DOHH2 (cell line): ENCODE data around the gene SLFN5.

Source experiments
- H3F3A ChIP-seq: fragments of 200-600 bp; sonication (generic), shearing (Covaris generic); 2 replicates; pipeline ENCODE4 v1.6.0; 2016; ENCODE audit warnings: antibody characterized with exemption, mild to moderate bottlenecking; ENCODE audit not compliant: control insufficient read depth, insufficient read depth
- H3K27ac ChIP-seq: fragments of 200-600 bp; sonication (generic); 2 replicates; pipeline ENCODE4 v1.5.1; 2014; ENCODE audit warnings: low read depth, mild to moderate bottlenecking, low read length, moderate library complexity
- H3K27me3 ChIP-seq: fragments of 200-600 bp; sonication (generic); 2 replicates; pipeline ENCODE4 v1.6.1; 2014; ENCODE audit warnings: mild to moderate bottlenecking, low read length, mixed read lengths; ENCODE audit not compliant: control insufficient read depth
- H3K36me3 ChIP-seq: fragments of 200-600 bp; sonication (generic); 2 replicates; pipeline ENCODE4 v1.6.1; 2014; ENCODE audit warnings: mild to moderate bottlenecking, low read length, moderate library complexity, mixed read lengths; ENCODE audit not compliant: control insufficient read depth
- H3K4me1 ChIP-seq: fragments of 200-600 bp; sonication (generic); 2 replicates; pipeline ENCODE4 v1.6.1; 2014; ENCODE audit warnings: mild to moderate bottlenecking, low read length, mixed read lengths; ENCODE audit not compliant: control insufficient read depth
- H3K4me2 ChIP-seq: fragments of 200-600 bp; sonication (generic); 2 replicates; pipeline ENCODE4 v1.6.0; 2014; ENCODE audit warnings: mild to moderate bottlenecking, low read length, moderate library complexity
- H3K4me3 ChIP-seq: fragments of 200-600 bp; sonication (generic); 2 replicates; pipeline ENCODE4 v1.5.1; 2014; ENCODE audit warnings: mild to moderate bottlenecking, low read length, mixed read lengths
- H3K79me2 ChIP-seq: fragments of 200-600 bp; sonication (generic); 2 replicates; pipeline ENCODE4 v1.6.1; 2014; ENCODE audit warnings: mild to moderate bottlenecking, low read length, mixed read lengths; ENCODE audit not compliant: control insufficient read depth
- H3K9me2 ChIP-seq: fragments of 200-600 bp; sonication (generic); replicated peaks from 2 replicates; pipeline ENCODE4 v1.6.1; 2014; ENCODE audit warnings: mild to moderate bottlenecking, low read length, mixed read lengths; ENCODE audit not compliant: control insufficient read depth
- H3K9me3 ChIP-seq: fragments of 200-600 bp; sonication (generic); 2 replicates; pipeline ENCODE4 v1.6.1; 2014; ENCODE audit warnings: antibody characterized with exemption, low read length, mixed read lengths; ENCODE audit not compliant: control insufficient read depth, insufficient read depth
- H4K20me1 ChIP-seq: fragments of 200-600 bp; sonication (generic); 2 replicates; pipeline ENCODE4 v1.6.0; 2014; ENCODE audit warnings: low read depth, mild to moderate bottlenecking, antibody characterized with exemption, low read length, moderate library complexity; ENCODE audit not compliant: control insufficient read depth, insufficient read depth
- EZH2phosphoT487 ChIP-seq: fragments of 200-600 bp; sonication (generic); IDR thresholded peaks from 2 replicates; pipeline ENCODE4 v1.6.1; 2017; ENCODE audit warnings: borderline replicate concordance, mild to moderate bottlenecking, antibody characterized with exemption, low read length, moderate library complexity, mixed read lengths
- TF ChIP-seq, protein P1 (sequence below): fragments of 200-600 bp; sonication (generic); IDR thresholded peaks from one replicate; pipeline ENCODE4 v1.5.1; 2014; ENCODE audit warnings: antibody characterized with exemption, mild to moderate bottlenecking, low read depth, low read length; ENCODE audit not compliant: poor library complexity, severe bottlenecking

The SLFN5 gene

GRCh38 chr17:35293151-35293847, 50.4 kb downstream of the SLFN5 start:
- no peaks in the 10 kb centered on the region for H3F3A ChIP-seq
- no peaks in the 10 kb centered on the region for H3K27me3 ChIP-seq
- peaks cover 4% of the 10 kb centered on the region; the same call in 1 of the 2 replicates for H3K9me3 ChIP-seq
- H3K4me1 ChIP-seq, result no peaks in the 10 kb centered on the region
- no peaks in the 10 kb centered on the region for H3K36me3 ChIP-seq
- no peak overlapping the region for H3K4me2 ChIP-seq
- TF ChIP-seq, protein P1, sequence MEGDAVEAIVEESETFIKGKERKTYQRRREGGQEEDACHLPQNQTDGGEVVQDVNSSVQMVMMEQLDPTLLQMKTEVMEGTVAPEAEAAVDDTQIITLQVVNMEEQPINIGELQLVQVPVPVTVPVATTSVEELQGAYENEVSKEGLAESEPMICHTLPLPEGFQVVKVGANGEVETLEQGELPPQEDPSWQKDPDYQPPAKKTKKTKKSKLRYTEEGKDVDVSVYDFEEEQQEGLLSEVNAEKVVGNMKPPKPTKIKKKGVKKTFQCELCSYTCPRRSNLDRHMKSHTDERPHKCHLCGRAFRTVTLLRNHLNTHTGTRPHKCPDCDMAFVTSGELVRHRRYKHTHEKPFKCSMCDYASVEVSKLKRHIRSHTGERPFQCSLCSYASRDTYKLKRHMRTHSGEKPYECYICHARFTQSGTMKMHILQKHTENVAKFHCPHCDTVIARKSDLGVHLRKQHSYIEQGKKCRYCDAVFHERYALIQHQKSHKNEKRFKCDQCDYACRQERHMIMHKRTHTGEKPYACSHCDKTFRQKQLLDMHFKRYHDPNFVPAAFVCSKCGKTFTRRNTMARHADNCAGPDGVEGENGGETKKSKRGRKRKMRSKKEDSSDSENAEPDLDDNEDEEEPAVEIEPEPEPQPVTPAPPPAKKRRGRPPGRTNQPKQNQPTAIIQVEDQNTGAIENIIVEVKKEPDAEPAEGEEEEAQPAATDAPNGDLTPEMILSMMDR, result no peak
- TF ChIP-seq EZH2phosphoT487, result no peak
- no peaks in the 10 kb centered on the region for H3K9me2 ChIP-seq
- H3K27ac ChIP-seq, result no peak overlapping the region
- no peak overlapping the region for H3K4me3 ChIP-seq
- no peaks in the 10 kb centered on the region for H4K20me1 ChIP-seq
- H3K79me2 ChIP-seq, result no peaks in the 10 kb centered on the region

GRCh38 chr17:35294756-35295155, 51.9 kb downstream of the SLFN5 start:
- H3F3A ChIP-seq, result no peaks in the 10 kb centered on the region
- no peak overlapping the region for H3K27ac ChIP-seq
- H3K4me2 ChIP-seq, result no peak overlapping the region
- no peaks in the 10 kb centered on the region for H4K20me1 ChIP-seq
- H3K27me3 ChIP-seq, result no peaks in the 10 kb centered on the region
- H3K4me3 ChIP-seq, result no peak overlapping the region
- peaks cover 4% of the 10 kb centered on the region; the same call in 1 of the 2 replicates for H3K9me3 ChIP-seq
- TF ChIP-seq EZH2phosphoT487, result no peak
- TF ChIP-seq, protein P1, result no peak
- H3K36me3 ChIP-seq, result no peaks in the 10 kb centered on the region
- H3K9me2 ChIP-seq, result no peaks in the 10 kb centered on the region
- no peaks in the 10 kb centered on the region for H3K79me2 ChIP-seq
- no peaks in the 10 kb centered on the region for H3K4me1 ChIP-seq

DNA sequence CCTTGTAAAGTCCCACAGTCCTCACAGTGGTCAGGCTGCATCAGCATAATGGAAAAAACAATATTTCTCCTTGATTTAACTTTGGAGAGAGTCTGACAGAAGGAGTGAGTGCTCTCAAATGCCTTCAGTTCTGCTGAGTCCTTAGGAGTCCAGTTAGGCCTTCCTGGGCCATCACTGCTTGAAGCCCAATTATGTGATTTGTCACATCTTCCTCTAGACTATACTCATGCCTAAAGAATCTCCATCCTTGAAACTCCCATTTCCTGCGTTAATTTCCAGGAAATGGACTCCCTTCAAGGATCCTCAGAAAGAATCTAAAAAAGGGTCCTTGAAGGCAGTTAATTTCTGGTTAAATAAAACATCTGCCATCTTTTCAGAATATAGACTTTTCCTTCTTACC, 52.8 kb downstream of the SLFN5 start:
- H3K9me2 ChIP-seq, result no peaks in the 10 kb centered on the region
- H3K27me3 ChIP-seq, result no peaks in the 10 kb centered on the region
- peaks cover 4% of the 10 kb centered on the region; the same call in 1 of the 2 replicates for H3K9me3 ChIP-seq
- no peaks in the 10 kb centered on the region for H3K79me2 ChIP-seq
- no peaks in the 10 kb centered on the region for H3K4me1 ChIP-seq
- no peak overlapping the region for H3K4me3 ChIP-seq
- no peaks in the 10 kb centered on the region for H4K20me1 ChIP-seq
- H3K4me2 ChIP-seq, result no peak overlapping the region
- no peaks in the 10 kb centered on the region for H3F3A ChIP-seq
- H3K36me3 ChIP-seq, result no peaks in the 10 kb centered on the region
- H3K27ac ChIP-seq, result no peak overlapping the region
- no peak for TF ChIP-seq EZH2phosphoT487
- TF ChIP-seq, protein P1, result no peak
